NCI-H2196 treated with DMSO at 0.1 percent for 48 hours (cell line): ENCODE data around the gene ACTN1.

Source experiments
- DNase-seq: peaks from one replicate; lab custom pipeline; 2025; ENCODE audit not compliant: unreplicated experiment; lab: John Stamatoyannopoulos, UW

The ACTN1 gene

DNA sequence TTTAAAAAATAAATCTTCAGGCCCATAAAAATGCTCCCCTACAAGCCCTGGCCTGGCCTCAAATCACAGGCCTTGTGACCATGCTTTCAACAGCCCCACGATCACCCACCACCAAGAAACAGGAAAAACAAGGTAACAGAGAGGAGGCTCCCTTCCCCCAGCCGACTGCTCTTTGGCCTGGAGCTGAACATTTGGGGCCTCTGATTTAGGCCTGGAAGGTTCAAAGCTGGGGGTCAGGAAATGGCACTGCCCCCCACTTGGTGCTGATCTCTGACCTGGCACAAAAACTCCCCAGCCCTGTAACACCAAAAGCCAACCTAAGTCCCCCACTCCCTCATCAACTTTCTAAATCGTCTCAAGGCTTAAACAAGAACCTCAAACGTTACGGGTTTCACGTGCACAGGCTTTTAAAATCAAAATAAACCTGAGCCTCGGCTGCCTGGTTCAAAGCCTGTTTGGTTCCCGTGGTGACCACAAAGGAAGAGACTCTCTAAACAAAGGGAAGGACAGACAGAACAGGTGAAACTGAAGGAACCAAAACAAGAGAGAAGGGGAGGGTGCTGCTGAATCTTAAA is 9.0 kb downstream of the ACTN1 start:
- no peak for DNase-seq

DNA sequence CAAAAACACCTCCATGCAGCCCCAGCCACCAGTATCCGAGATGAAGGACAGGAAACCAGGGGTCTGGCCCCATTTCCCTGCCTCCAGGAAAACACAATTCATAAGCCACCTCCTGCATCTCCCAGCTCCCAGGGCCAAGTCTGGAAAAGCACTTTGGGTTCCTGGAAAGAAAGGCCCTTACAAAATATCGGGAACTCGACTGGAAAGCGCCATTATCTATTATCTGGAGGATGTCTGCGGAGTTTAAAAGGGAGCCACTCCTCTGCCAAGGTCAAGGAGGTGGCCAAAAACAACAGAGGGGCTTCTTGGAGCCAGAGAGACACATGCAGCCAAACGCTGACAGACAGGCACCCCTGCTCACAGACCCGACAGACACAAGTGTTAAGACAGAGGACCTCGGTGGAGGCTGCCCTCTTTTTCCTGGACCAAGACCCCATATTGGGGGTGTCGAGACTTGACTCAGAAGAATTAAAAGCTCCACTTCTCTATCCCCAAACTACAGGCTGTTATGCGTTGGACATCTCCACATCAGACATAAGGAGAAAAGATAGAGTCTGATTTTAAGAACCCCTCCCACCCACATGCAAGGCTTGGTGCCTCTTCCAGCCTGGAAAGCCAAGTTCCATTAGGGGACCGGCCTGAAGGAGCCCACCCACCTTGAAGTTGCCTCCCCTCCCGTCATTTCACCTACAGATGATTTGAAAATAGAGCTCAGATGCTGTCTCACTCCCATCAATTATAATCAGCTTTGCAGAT is 9.6 kb downstream of the ACTN1 start:
- DNase-seq, result no peak

DNA sequence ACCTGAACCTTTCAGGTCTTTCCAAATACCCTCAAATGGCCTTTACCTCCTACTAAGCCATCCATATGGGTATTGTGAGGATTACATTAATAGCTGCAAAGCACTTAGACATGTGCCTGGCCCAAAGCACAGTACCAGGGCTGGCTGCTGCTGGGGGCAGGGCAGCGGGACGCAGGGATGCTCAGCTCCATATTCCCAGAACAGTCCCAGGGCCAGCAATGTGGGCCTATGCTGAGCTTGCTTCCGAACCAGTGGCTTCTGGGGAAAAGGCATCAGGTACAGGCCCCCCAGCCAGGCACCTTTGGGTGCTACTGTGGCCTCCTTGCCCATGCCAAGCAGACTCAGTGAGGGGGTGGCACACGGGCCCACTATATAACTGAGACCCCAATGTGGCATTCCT is 10.4 kb downstream of the ACTN1 start:
- no peak for DNase-seq

- no peak for DNase-seq
Observed at GRCh38 chr14:68968051-68968450, 11.1 kb downstream of the ACTN1 start.

DNA sequence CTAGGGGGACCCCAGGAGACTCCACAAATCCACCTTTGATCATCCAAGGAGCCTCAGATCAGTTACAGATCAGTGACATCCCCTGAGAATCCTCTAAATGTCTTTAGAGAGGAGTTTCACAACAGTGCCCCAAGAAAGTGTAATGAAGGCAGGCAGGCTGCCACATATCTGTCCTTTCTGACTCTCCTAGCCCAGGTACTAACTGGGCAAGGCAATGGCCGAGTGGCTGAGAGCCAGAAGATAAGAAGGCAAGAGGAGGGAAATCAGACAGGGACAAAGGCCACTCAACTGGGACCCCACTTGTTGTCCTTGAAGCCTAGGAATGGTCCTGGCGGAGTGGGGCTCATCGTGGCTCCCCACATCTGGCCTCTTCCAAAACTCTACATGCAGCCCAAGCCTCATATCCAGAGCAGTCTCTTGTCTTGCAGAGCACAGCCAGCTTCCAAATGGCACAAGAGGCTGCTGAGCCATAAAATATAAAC is 11.6 kb downstream of the ACTN1 start:
- DNase-seq, result no peak

DNA sequence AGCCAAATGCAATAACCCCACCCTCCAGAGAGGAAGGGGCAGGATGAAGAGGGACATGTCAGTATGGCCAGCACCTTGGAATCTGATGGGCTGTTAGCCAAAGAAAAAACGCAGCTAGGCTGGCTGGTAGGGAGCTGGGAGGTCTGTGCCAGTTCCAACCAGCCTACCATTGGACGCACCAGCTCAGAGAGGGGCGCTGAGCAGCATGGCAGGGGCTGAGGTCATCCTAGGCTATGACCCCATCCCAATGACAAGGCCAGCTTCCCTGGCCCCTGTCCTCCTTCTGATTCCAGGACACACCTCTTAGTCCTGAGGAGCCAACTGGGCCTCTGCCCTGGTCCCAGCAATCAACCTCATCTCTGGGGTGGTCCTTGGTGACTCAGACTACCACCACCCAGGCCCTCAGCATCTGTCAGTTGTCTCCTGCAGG is 12.2 kb downstream of the ACTN1 start:
- DNase-seq, result no peak

DNA sequence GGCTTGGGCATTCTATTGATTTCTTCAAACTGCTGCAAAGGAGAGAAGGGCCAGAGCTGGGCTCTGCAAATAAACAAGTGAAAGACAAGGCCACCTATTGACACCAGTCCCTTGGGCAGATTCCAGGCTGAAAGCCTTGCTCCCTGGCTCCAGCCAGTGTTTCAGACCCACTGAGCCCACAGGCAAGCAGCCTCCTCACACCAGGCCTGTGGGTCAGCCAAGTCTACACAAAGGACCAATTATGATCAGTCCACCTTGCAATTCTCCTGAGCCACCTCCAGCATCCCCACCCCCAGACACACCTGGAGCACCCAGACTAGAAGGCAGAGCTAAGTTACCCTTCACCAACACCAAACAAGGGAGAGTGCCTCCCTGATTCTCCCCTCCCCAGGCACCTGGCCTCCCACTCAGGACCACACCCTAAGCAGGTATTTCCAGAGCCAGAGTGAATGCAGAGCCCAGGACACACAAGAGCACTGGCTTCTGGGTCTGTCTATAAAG is 13.8 kb downstream of the ACTN1 start:
- no peak for DNase-seq

DNA sequence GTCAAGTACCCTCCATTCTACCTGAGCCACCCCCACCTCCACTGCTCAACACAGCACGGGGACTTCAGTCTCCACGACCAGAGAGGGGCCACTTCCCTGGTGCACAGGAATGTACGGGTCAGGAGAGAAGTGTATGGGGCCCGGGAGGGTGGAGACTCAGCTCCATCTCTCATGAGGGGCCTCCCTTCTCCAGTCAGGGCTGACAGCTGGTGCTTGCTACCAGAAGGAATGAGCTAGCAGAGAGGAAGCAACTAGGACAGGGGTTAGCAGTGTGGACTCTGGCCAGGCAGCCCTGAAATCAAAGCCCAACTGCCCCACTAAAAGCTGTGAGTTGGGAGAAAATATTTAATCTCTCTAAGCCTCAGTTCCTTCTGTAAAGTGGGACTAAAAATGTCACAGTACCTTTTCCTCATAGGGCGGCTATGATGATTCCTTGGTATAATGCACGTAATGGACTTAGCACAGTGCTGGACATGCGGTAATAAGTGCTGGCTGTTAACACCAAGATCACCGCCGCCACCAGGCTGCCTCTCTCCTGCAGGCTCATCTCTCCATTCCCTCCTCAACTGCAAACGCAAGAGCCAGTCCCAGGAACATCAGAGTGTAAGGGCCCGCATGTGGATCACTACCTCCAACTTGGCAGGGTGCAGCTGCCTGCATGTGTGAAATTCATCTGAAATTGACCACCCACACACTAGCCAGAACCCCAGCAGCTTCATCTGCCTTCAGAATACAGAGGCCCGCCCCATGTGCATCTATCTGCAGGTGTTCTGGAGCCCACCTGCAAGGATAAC is 14.6 kb downstream of the ACTN1 start:
- DNase-seq, result no peak

DNA sequence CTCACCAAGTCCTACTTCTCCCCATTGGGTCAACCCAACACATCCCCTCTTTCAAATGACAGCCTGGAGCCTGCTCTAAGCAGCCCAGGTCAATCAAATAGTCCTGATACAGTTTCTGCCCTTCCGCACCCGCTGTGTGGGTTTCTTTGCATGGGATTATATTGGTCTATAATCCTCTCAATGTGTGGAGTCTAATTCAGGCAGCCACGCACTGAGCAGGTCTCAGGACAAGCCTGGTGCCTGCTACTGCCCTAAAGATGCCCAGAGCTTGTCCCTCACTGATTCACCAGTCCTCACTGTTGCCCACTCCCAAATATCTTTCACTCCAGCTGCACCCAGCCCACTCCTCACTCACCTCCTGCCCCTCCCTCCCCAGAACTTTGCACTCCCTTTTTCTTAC is 16.4 kb downstream of the ACTN1 start:
- DNase-seq, result no peak

GRCh38 chr14:68961781-68962584 is 17.1 kb downstream of the ACTN1 start:
- peak; percentile 46 for DNase-seq

DNA sequence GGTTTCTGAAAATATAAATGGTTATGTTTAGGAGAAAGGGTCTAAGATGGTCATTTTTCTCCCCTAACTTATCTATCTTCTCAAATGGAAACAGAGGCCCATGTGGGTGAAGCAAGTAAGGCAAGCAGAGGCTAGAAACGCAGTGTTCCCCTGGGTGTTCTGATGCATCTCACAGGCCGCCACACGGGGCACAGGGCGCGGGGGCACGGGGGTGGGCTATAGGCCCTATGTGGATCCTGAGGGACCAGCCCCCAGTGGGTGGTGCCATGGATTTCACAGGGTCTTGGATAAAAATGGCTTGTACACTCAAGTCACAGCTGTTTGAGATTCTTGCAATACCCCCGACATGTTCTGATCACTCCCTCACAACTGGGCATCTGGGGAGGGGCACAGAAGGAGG is 17.7 kb downstream of the ACTN1 start:
- DNase-seq, result no peak

GRCh38 chr14:68960123-68960522 is 19.0 kb downstream of the ACTN1 start:
- no peak for DNase-seq

DNA sequence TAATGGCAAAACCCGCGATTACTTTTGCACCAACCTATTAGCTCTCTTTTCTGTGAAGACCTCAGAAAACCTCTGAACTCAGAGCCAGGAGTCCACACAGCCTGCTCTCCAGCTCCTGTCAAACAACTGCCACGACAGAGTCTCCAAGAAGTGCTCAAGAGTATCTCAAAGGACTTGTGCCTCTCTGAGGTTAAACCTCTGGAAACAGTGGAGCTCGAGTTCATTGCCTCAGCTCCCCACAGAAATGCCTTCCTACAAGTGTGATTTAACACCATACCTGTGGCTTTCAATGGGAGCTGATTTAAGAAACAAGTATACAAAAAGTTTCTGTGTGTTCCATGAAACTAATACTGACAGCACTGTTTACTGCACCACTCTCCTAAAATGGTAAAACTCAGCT is 20.1 kb downstream of the ACTN1 start:
- no peak for DNase-seq

DNA sequence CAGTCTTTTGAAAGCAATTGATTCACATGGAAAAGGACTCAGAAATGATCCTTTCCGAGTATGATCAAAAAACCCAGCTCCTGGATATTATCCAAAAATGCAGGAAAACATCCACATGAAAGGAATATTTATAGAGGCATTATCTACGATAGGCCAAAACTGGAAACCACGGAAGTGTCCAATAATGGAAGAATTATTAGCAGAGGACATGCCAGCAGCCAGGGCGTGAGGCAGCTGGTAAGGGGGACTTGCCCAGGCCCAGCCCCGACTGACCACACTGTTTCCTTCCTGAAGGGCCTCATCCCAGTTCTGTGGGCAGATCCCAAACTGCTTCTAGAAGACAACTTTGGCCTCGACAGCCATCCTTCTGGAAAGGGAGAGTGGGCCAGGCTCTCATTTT is 20.5 kb downstream of the ACTN1 start:
- DNase-seq, result no peak

DNA sequence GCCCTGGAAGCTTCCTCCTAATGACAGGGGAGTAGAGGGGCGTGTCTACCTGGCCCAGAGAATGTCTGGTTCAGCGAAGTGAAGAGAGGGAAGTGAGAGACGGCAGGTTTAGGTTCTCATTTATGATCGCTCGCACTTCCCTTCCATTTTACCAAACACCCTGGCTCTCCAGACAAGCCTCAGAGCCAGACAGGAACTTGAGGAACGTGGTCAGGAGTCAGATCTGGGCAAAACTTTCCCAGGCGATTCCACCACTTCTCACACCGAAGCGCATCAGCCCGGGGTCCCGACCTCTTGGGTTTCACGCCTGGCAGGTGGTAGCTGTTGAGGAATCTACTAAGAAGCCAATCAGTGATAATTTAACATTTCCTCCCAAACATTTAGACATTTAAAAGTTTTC is 21.3 kb downstream of the ACTN1 start:
- no peak for DNase-seq

GRCh38 chr14:68956724-68957123 is 22.4 kb downstream of the ACTN1 start:
- no peak for DNase-seq

GRCh38 chr14:68955851-68956179 is 23.3 kb downstream of the ACTN1 start:
- DNase-seq, result no peak

DNA sequence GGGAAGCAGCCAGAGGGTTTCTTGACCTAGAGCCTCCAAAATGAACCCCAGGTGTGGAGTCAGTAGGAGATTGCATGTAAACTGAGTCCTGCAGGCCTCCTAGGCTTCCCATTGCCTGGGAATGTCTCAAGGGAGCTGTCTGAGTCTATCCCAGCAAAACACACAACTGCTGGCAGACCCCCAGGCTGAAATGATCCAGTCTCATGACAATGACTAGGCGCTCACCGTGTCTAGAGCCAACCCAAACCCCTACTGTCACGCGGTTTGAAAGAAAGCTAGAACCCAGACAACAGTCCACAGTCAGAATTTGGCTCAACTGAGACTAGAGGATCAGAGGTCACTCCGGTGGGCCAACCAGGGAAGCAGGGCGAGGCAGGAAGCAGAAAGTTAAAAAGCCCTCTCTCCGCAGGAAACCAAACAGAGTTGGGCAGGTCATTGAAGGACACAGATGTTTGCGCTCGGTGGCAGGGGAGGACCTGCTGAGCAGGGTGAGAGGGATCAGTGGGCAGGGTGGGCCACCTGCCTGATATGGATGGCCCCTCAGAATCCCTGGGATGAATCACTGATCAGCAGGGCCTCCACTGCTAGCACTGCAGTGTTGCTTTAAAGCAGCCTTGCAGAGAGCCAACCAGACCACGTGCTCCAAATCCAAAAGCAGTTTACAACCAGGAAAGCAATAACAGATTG is 23.8 kb downstream of the ACTN1 start:
- no peak for DNase-seq

- no peak for DNase-seq
Observed at GRCh38 chr14:68953196-68953555, 25.9 kb downstream of the ACTN1 start.

GRCh38 chr14:68952531-68953195 is 26.4 kb downstream of the ACTN1 start:
- DNase-seq, result no peak
